HEK293 (cell line): ENCODE measurements around the gene LCOR.

ENCODE experiments used
- GLI2 ChIP-seq: fragments of 450-650 bp; formaldehyde crosslinking; IDR thresholded peaks from 2 replicates; pipeline ENCODE4; 2017; ENCODE audit warnings: missing biosample characterization, missing genetic modification characterization, low read depth, borderline replicate concordance
- GLI4 ChIP-seq: fragments of 450-650 bp; formaldehyde crosslinking; IDR thresholded peaks from 2 replicates; pipeline ENCODE4 v1.5.1; 2016; ENCODE audit warnings: missing biosample characterization, missing genetic modification characterization
- GLIS1 ChIP-seq: fragments of 450-650 bp; formaldehyde crosslinking; IDR thresholded peaks from 2 replicates; pipeline ENCODE4 v1.5.1; 2016; ENCODE audit warnings: missing biosample characterization, missing genetic modification characterization
- KLF7 ChIP-seq: fragments of 450-650 bp; formaldehyde crosslinking; IDR thresholded peaks from 2 replicates; pipeline ENCODE4 v1.5.1; 2016; ENCODE audit warnings: missing biosample characterization, missing genetic modification characterization, borderline replicate concordance
- RBAK ChIP-seq: fragments of 450-650 bp; formaldehyde crosslinking; IDR thresholded peaks from 2 replicates; pipeline ENCODE4 v1.5.1; 2016; ENCODE audit warnings: missing biosample characterization, missing genetic modification characterization
- REPIN1 ChIP-seq: fragments of 450-650 bp; formaldehyde crosslinking; IDR thresholded peaks from 2 replicates; pipeline ENCODE4 v1.5.1; 2017; ENCODE audit warnings: missing biosample characterization, missing genetic modification characterization, low read depth
- SETDB1 ChIP-seq: IDR thresholded peaks from one replicate; pipeline ENCODE4 v1.6.1; 2017; ENCODE audit warnings: mild to moderate bottlenecking, low read length, moderate library complexity, mixed read lengths; ENCODE audit not compliant: insufficient read length
- SP7 ChIP-seq: fragments of 450-650 bp; formaldehyde crosslinking; IDR thresholded peaks from 2 replicates; pipeline ENCODE4 v1.5.1; 2016; ENCODE audit warnings: missing biosample characterization, missing genetic modification characterization
- TCF7L2 ChIP-seq: IDR thresholded peaks from 2 replicates; pipeline ENCODE4 v1.6.1; 2011; ENCODE audit warnings: low read depth, mild to moderate bottlenecking, inconsistent platforms, low read length, moderate library complexity, borderline replicate concordance
- ZBTB17 ChIP-seq: fragments of 450-650 bp; formaldehyde crosslinking; IDR thresholded peaks from 2 replicates; pipeline ENCODE4 v1.5.1; 2016; ENCODE audit warnings: missing biosample characterization, missing genetic modification characterization
- ZBTB21 ChIP-seq: fragments of 450-650 bp; formaldehyde crosslinking; IDR thresholded peaks from 2 replicates; pipeline ENCODE4 v1.5.1; 2017; ENCODE audit warnings: missing biosample characterization, missing genetic modification characterization
- ZFP37 ChIP-seq: fragments of 450-650 bp; formaldehyde crosslinking; IDR thresholded peaks from 2 replicates; pipeline ENCODE4 v1.5.1; 2016; ENCODE audit warnings: missing biosample characterization, missing genetic modification characterization
- ZNF133 ChIP-seq: fragments of 450-650 bp; formaldehyde crosslinking; IDR thresholded peaks from 2 replicates; pipeline ENCODE4 v1.5.1; 2016; ENCODE audit warnings: missing biosample characterization, missing genetic modification characterization
- ZNF16 ChIP-seq: fragments of 450-650 bp; formaldehyde crosslinking; IDR thresholded peaks from 2 replicates; pipeline ENCODE4 v1.5.1; 2016; ENCODE audit warnings: low read depth, missing biosample characterization, missing genetic modification characterization
- ZNF175 ChIP-seq: fragments of 450-650 bp; formaldehyde crosslinking; IDR thresholded peaks from 2 replicates; pipeline ENCODE4 v1.5.1; 2016; ENCODE audit warnings: missing biosample characterization, missing genetic modification characterization
- ZNF18 ChIP-seq: fragments of 450-650 bp; formaldehyde crosslinking; IDR thresholded peaks from 2 replicates; pipeline ENCODE4 v1.5.1; 2016; ENCODE audit warnings: missing biosample characterization, missing genetic modification characterization
- ZNF184 ChIP-seq: fragments of 450-650 bp; IDR thresholded peaks from 2 replicates; pipeline ENCODE4 v1.5.1; 2018; ENCODE audit warnings: missing biosample characterization, mild to moderate bottlenecking, missing genetic modification characterization
- ZNF23 ChIP-seq: fragments of 450-650 bp; formaldehyde crosslinking; IDR thresholded peaks from 2 replicates; pipeline ENCODE4 v1.5.1; 2016; ENCODE audit warnings: missing biosample characterization, missing genetic modification characterization, borderline replicate concordance
- ZNF24 ChIP-seq: fragments of 450-650 bp; formaldehyde crosslinking; IDR thresholded peaks from 2 replicates; pipeline ENCODE4 v1.5.1; 2016; ENCODE audit warnings: missing biosample characterization, missing genetic modification characterization
- ZNF366 ChIP-seq: fragments of 450-650 bp; formaldehyde crosslinking; conservative IDR thresholded peaks from 2 replicates; pipeline ENCODE4 v1.5.1; 2016; ENCODE audit warnings: missing biosample characterization, missing genetic modification characterization
- ZNF37A ChIP-seq: fragments of 450-650 bp; IDR thresholded peaks from 2 replicates; pipeline ENCODE4 v1.5.1; 2018; ENCODE audit warnings: missing biosample characterization, missing genetic modification characterization
- ZNF391 ChIP-seq: fragments of 450-650 bp; formaldehyde crosslinking; IDR thresholded peaks from 2 replicates; pipeline ENCODE4 v1.5.1; 2016; ENCODE audit warnings: low read depth, missing biosample characterization, missing genetic modification characterization, borderline replicate concordance
- ZNF404 ChIP-seq: fragments of 450-650 bp; formaldehyde crosslinking; IDR thresholded peaks from 2 replicates; pipeline ENCODE4 v1.5.1; 2017; ENCODE audit warnings: missing biosample characterization, missing genetic modification characterization
- ZNF488 ChIP-seq: fragments of 450-650 bp; formaldehyde crosslinking; IDR thresholded peaks from 2 replicates; pipeline ENCODE4 v1.5.1; 2016; ENCODE audit warnings: missing biosample characterization, missing genetic modification characterization
- ZNF510 ChIP-seq: fragments of 450-650 bp; formaldehyde crosslinking; IDR thresholded peaks from 2 replicates; pipeline ENCODE4 v1.5.1; 2018; ENCODE audit warnings: mild to moderate bottlenecking, missing genetic modification characterization, missing biosample characterization; ENCODE audit not compliant: insufficient replicate concordance
- ZNF529 ChIP-seq: fragments of 450-650 bp; formaldehyde crosslinking; IDR thresholded peaks from 2 replicates; pipeline ENCODE4 v1.5.1; 2017; ENCODE audit warnings: missing genetic modification characterization, missing biosample characterization; ENCODE audit not compliant: insufficient replicate concordance
- ZNF621 ChIP-seq: fragments of 450-650 bp; formaldehyde crosslinking; IDR thresholded peaks from 2 replicates; pipeline ENCODE4 v1.5.1; 2017; ENCODE audit warnings: missing biosample characterization, missing genetic modification characterization
- ZNF639 ChIP-seq: fragments of 450-650 bp; formaldehyde crosslinking; IDR thresholded peaks from 2 replicates; pipeline ENCODE4 v1.5.1; 2016; ENCODE audit warnings: missing biosample characterization, missing genetic modification characterization
- ZNF660 ChIP-seq: fragments of 450-650 bp; IDR thresholded peaks from 2 replicates; pipeline ENCODE4 v1.5.1; 2018; ENCODE audit warnings: missing biosample characterization, mild to moderate bottlenecking, missing genetic modification characterization
- ZNF776 ChIP-seq: fragments of 450-650 bp; formaldehyde crosslinking; IDR thresholded peaks from 2 replicates; pipeline ENCODE4 v1.5.0; 2017; ENCODE audit warnings: missing biosample characterization, missing genetic modification characterization, borderline replicate concordance
- ZNF792 ChIP-seq: fragments of 450-650 bp; formaldehyde crosslinking; IDR thresholded peaks from 2 replicates; pipeline ENCODE4 v1.5.1; 2016; ENCODE audit warnings: missing biosample characterization, missing genetic modification characterization
- ZSCAN16 ChIP-seq: fragments of 450-650 bp; formaldehyde crosslinking; IDR thresholded peaks from 2 replicates; pipeline ENCODE4 v1.5.1; 2016; ENCODE audit warnings: missing biosample characterization, missing genetic modification characterization
- TF ChIP-seq, protein P1 (sequence below): fragments of 450-650 bp; formaldehyde crosslinking; IDR thresholded peaks from 2 replicates; pipeline ENCODE4 v1.5.1; 2016; ENCODE audit warnings: missing biosample characterization, missing genetic modification characterization
- TF ChIP-seq, protein P2 (sequence below): fragments of 450-650 bp; formaldehyde crosslinking; IDR thresholded peaks from 2 replicates; pipeline ENCODE4 v1.5.1; 2016; ENCODE audit warnings: missing biosample characterization, missing genetic modification characterization
- TF ChIP-seq, protein P3 (sequence below): fragments of 450-650 bp; formaldehyde crosslinking; optimal IDR thresholded peaks from 2 replicates; pipeline ENCODE3; 2016; ENCODE audit warnings: missing biosample characterization, mild to moderate bottlenecking, missing genetic modification characterization

LCOR gene

GRCh38 chr10:96832721-96833219, 672 bp downstream of the LCOR start (continued):
- TF ChIP-seq ZNF792 (tag by site-specific recombination) (no peak), ZNF175 (no peak), KLF7 (tag by site-specific recombination) (0 out of 2 replicates have a peak, but pooled peaks have one; percentile 15), ZNF776 (tag by site-specific recombination) (no peak), RBAK (tag by site-specific recombination) (no peak), ZNF24 (tag by site-specific recombination) (no peak), ZNF621 (tag by site-specific recombination) (no peak), ZNF184 (no peak), ZNF366 (no peak), ZNF391 (tag by site-specific recombination) (no peak), ZNF529 (tag by site-specific recombination) (no peak), GLI4 (tag by site-specific recombination) (no peak), REPIN1 (tag by site-specific recombination) (no peak), SETDB1 (no peak), ZNF23 (tag by site-specific recombination) (no peak), ZBTB21 (no peak), ZNF639 (tag by site-specific recombination) (no peak), ZNF660 (tag by site-specific recombination) (no peak), ZNF510 (no peak), ZNF18 (tag by site-specific recombination) (no peak), ZFP37 (no peak), ZNF404 (tag by site-specific recombination) (no peak), ZSCAN16 (no peak), SP7 (tag by site-specific recombination) (no peak), ZNF133 (no peak), GLIS1 (tag by site-specific recombination) (peak; percentile 96), ZBTB17 (tag by site-specific recombination) (no peak), GLI2 (tag by site-specific recombination) (no peak), ZNF488 (no peak), ZNF16 (tag by site-specific recombination) (no peak), ZNF37A (tag by site-specific recombination) (no peak), TCF7L2 (no peak)
- TF ChIP-seq, protein P1, sequence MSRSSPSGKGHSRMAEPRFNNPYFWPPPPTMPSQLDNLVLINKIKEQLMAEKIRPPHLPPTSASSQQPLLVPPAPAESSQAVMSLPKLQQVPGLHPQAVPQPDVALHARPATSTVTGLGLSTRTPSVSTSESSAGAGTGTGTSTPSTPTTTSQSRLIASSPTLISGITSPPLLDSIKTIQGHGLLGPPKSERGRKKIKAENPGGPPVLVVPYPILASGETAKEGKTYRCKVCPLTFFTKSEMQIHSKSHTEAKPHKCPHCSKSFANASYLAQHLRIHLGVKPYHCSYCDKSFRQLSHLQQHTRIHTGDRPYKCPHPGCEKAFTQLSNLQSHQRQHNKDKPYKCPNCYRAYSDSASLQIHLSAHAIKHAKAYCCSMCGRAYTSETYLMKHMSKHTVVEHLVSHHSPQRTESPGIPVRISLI = no peak
- TF ChIP-seq, protein P2, sequence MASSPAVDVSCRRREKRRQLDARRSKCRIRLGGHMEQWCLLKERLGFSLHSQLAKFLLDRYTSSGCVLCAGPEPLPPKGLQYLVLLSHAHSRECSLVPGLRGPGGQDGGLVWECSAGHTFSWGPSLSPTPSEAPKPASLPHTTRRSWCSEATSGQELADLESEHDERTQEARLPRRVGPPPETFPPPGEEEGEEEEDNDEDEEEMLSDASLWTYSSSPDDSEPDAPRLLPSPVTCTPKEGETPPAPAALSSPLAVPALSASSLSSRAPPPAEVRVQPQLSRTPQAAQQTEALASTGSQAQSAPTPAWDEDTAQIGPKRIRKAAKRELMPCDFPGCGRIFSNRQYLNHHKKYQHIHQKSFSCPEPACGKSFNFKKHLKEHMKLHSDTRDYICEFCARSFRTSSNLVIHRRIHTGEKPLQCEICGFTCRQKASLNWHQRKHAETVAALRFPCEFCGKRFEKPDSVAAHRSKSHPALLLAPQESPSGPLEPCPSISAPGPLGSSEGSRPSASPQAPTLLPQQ (tag by site-specific recombination) = peak; percentile 26; the same call in 1 of the 2 replicates
- TF ChIP-seq, protein P3, sequence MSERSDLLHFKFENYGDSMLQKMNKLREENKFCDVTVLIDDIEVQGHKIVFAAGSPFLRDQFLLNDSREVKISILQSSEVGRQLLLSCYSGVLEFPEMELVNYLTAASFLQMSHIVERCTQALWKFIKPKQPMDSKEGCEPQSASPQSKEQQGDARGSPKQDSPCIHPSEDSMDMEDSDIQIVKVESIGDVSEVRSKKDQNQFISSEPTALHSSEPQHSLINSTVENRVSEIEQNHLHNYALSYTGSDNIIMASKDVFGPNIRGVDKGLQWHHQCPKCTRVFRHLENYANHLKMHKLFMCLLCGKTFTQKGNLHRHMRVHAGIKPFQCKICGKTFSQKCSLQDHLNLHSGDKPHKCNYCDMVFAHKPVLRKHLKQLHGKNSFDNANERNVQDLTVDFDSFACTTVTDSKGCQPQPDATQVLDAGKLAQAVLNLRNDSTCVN (tag by site-specific recombination) = peak; percentile 77
